Epithelial cell of proximal tubule (primary cell): ENCODE measurements around the gene GLRA1. TPM values are rescaled to one million over a fixed set of nuclear protein-coding genes. Genes with fewer than 3 reads are reported as not detected.

Experiments used
- DNase-seq: peaks from one replicate; pipeline ENCODE4 v3.0.0-alpha.2; 2011; ENCODE audit warnings: low read depth
- H3K4me3 ChIP-seq: 2 replicates; pipeline ENCODE4 v1.5.1; 2011; ENCODE audit warnings: low read depth, mild to moderate bottlenecking, low read length
- CTCF ChIP-seq: conservative IDR thresholded peaks from 2 replicates; pipeline ENCODE4 v1.5.1; 2012; ENCODE audit warnings: low read depth, mild to moderate bottlenecking, low read length
- total RNA-seq: library from RNA; depleted of rRNA; stranded (reverse); fragments of >200 nt; gene quantifications from 2 replicates; pipeline ENCODE4 v1.2.3, GENCODE V29; 2015

GLRA1 gene
- total RNA-seq, 1 donor from 2014 or later, result not detected

DNA sequence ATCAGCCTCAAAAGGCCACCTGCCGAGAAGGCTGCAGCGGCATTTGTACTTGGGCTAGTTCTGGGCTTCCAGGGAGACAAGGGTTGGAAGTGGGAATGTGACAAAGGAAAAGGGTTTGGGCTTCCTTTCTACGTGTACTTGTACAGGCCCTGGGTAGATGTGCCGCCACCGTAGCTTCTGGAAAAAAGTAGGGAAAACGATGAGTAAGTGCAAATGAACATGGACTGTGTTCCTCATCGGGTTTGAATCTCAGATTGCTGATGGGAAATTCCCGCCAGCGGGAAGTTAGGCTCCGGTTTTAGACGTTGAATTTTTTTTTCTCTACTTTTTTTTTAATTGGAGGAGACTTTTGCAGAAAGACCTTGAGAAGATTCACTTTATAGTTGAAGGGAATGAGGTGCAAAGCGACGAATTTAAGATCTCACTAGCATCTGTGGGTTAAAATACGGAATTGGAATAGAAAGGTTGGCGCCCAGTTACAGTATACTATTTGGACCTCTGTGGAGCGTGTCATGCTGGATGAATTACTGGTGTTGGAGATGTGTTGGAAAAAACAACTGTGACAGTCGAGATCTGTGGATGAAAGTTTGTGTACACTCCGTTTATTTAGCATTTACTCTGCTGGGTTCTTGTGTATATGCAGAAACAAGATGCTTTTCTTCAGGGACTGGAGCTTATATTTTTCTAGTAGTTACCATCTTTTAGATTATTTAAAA lies 151.6 kb downstream of the GLRA1 start:
- no peak for DNase-seq
- H3K4me3 ChIP-seq, result peak overlapping the region; percentile 92
- no peak for TF ChIP-seq CTCF

Other genes starting within 250 kb of the GLRA1 start
- gene SPARC, start 237.9 kb downstream of the GLRA1 start, total RNA-seq, result 165 and 199 TPM in 2 replicates
- gene ATOX1, start 166.2 kb downstream of the GLRA1 start, total RNA-seq, result 146 and 222 TPM in 2 replicates
- gene G3BP1, start 152.9 kb downstream of the GLRA1 start, total RNA-seq, result 118 and 194 TPM in 2 replicates